H1 (cell line): ENCODE measurements around the gene ZNF488. TPM values are rescaled to one million over a fixed set of nuclear protein-coding genes. Genes with fewer than 3 reads are reported as not detected.

Source experiments
- CEBPB ChIP-seq: IDR thresholded peaks from 2 replicates; pipeline ENCODE4 v1.6.1; 2012; ENCODE audit warnings: low read depth, low read length
- PHF8 ChIP-seq: fragments of 200-600 bp; sonication (generic); conservative IDR thresholded peaks from 2 replicates; pipeline ENCODE4 v1.7.1; 2012; ENCODE audit warnings: low read depth, mild to moderate bottlenecking, inconsistent platforms, low read length, moderate library complexity
- SIX5 ChIP-seq: IDR thresholded peaks from 2 replicates; pipeline ENCODE4 v1.6.1; 2011; ENCODE audit warnings: mild to moderate bottlenecking, low read depth, low read length
- polyA plus RNA-seq, 7 experiments: library from polyadenylated mRNA; depleted of rRNA in 3 of 7; stranded (reverse) in 5 of 7; unstranded in 2 of 7; fragments of >200 nt in 5 of 7; fragments of 200-250 nt in 2 of 7; gene quantifications; 1 replicate in 5 of 7; 2 replicates in 1 of 7; 4 replicates in 1 of 7; pipeline versions ENCODE4 v1.2.1 to v1.2.3, GENCODE V29; 2011 to 2013; ENCODE audit warnings: missing spikeins in 2 of 7, mixed read lengths in 2 of 7
- total RNA-seq: library from RNA; stranded (reverse); fragmentation: NEBNext Ultra II Directional; extraction: Animal tissue kit (Norgen Biotek cat#: 25700); gene quantifications from 2 replicates; pipeline ENCODE4 v1.2.1, GENCODE V29; 2021
- TF ChIP-seq, protein P1 (sequence below): IDR thresholded peaks from 2 replicates; pipeline ENCODE4 v1.6.1; 2012; ENCODE audit warnings: inconsistent platforms

ZNF488 gene
- total and polyA plus RNA-seq, 2 of the 8 experiments (the other 6 are each of a cell fraction or from before 2014, with no cell fraction given) = 7.9 to 11.4 TPM

DNA sequence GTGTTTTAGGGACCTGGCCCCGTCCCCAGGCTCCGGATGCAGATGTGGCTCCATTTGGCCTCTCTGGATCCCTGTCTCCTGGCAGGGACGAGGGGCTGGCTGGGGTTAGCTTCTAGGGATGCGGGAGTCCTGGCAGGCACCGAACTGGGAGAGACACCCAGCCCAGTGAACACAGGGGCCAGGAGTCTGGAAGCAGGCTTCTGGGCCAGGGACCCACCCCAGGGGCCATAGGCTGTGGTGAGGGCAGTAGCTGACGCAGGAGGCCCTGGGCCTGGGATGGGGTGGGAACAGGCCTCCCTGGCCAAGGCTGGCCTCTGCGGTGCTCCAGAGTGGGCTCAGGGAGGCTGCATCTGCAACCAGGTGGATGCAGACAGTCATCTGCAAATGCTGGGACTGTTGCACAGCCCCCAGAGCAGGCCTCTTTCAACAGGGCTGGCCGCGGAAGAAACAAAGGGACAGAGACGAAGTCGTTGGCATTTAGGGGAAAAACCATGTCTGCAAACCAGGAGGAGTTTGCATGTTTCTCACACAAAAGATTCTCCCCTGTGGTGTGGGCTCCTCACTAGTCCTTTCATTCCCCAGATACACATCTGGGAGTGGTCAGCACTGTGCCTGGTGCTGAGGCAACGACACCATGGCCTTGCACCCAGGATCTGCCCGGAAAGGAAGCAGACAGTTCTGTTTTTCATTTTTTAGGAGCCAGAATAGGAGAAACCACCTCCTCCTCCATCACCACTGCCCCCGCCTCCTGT, 36.4 kb upstream of the ZNF488 start (continued):
- TF ChIP-seq, protein P1, sequence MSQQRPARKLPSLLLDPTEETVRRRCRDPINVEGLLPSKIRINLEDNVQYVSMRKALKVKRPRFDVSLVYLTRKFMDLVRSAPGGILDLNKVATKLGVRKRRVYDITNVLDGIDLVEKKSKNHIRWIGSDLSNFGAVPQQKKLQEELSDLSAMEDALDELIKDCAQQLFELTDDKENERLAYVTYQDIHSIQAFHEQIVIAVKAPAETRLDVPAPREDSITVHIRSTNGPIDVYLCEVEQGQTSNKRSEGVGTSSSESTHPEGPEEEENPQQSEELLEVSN = no peak
- no peak for TF ChIP-seq SIX5
- TF ChIP-seq PHF8 = no peak
- no peak for TF ChIP-seq CEBPB
